Measurements from ENCODE around the gene ARID5A. TPM values are rescaled to one million over a fixed set of nuclear protein-coding genes. Genes with fewer than 3 reads are reported as not detected.

ARID5A gene
- total and polyA plus RNA-seq, 2 of the 13 experiments (the other 11 are each of a cell fraction or from before 2014, with no cell fraction given): 6.0 to 9.5 TPM

GRCh38 chr2:96501471-96501874, 35.1 kb upstream of the ARID5A start (continued):
- TF ChIP-seq ZNF574 (CRISPR knock-in tag; IDR thresholded peaks at IDR 0.05) (0 out of 2 replicates have a peak, but pooled peaks have one; percentile 0), THAP9 (CRISPR knock-in tag; IDR thresholded peaks at IDR 0.05; ENCODE audit: borderline replicate concordance) (peak; percentile 7; the same call in 1 of the 2 replicates), YEATS4 (CRISPR knock-in tag; IDR thresholded peaks at IDR 0.05; ENCODE audit: borderline replicate concordance) (no peak), ISX (CRISPR knock-in tag; conservative IDR thresholded peaks at IDR 0.05) (no peak), IKZF5 (CRISPR knock-in tag; IDR thresholded peaks at IDR 0.05) (no peak), ZNF792 (CRISPR knock-in tag; IDR thresholded peaks at IDR 0.05) (no peak)
